Measurements from ENCODE around the gene TMEM198. TPM values are rescaled to one million over a fixed set of nuclear protein-coding genes. Genes with fewer than 3 reads are reported as not detected.

Gene TMEM198
- total RNA-seq, 1 donor = 2.6 TPM

DNA sequence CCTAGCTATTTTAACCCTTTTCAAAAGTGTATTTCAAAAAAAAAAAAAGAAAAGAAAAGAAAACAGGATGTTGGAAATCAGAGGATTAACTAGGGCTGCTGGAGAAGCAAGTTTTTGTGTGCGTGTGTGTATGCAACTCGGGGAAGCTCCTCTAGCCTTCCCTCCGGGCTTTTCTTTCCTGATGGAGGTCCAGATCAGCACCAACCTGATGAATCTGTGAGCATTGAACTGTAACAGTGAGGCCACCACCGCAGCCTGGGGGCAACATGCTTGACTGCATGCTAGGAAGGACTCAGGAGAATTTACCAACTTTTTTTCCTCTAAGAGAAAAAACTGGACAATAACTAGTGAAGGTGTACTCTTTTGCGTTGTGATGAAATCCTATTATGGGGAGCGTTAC is 25.2 kb downstream of the TMEM198 start:
- no peak for DNase-seq (ENCODE audit: low read depth)
- TF ChIP-seq, protein P1, sequence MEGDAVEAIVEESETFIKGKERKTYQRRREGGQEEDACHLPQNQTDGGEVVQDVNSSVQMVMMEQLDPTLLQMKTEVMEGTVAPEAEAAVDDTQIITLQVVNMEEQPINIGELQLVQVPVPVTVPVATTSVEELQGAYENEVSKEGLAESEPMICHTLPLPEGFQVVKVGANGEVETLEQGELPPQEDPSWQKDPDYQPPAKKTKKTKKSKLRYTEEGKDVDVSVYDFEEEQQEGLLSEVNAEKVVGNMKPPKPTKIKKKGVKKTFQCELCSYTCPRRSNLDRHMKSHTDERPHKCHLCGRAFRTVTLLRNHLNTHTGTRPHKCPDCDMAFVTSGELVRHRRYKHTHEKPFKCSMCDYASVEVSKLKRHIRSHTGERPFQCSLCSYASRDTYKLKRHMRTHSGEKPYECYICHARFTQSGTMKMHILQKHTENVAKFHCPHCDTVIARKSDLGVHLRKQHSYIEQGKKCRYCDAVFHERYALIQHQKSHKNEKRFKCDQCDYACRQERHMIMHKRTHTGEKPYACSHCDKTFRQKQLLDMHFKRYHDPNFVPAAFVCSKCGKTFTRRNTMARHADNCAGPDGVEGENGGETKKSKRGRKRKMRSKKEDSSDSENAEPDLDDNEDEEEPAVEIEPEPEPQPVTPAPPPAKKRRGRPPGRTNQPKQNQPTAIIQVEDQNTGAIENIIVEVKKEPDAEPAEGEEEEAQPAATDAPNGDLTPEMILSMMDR (IDR thresholded peaks at IDR 0.05; ENCODE audit: insufficient read depth, low read depth, low read length) = no peak
- H3K4me3 ChIP-seq (ENCODE audit: low read depth, low read length) = no peak overlapping the region

DNA sequence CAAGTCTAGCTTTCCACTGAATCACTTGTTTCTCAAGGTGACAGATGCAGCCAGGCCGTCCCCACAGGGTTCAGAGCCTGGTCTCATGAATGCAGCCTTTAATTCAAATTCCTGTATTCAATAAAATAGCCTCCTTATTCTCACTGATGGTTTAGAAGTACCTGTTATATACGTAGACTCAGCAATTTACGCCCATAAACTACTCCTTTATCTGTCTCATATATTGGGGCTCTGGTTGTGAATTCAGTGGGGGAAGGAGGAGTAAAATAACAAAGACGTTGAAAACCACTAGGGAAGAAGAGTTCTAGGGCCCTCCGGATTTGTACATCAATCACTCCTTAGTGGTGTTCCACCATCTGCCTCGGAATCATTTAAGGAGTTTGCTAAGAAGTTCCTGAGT is 25.8 kb downstream of the TMEM198 start:
- H3K4me3 ChIP-seq (ENCODE audit: low read depth, low read length) = peak overlapping the region; percentile 69
- DNase-seq (ENCODE audit: low read depth) = no peak
- TF ChIP-seq, protein P1 (IDR thresholded peaks at IDR 0.05; ENCODE audit: insufficient read depth, low read depth, low read length) = no peak

DNA sequence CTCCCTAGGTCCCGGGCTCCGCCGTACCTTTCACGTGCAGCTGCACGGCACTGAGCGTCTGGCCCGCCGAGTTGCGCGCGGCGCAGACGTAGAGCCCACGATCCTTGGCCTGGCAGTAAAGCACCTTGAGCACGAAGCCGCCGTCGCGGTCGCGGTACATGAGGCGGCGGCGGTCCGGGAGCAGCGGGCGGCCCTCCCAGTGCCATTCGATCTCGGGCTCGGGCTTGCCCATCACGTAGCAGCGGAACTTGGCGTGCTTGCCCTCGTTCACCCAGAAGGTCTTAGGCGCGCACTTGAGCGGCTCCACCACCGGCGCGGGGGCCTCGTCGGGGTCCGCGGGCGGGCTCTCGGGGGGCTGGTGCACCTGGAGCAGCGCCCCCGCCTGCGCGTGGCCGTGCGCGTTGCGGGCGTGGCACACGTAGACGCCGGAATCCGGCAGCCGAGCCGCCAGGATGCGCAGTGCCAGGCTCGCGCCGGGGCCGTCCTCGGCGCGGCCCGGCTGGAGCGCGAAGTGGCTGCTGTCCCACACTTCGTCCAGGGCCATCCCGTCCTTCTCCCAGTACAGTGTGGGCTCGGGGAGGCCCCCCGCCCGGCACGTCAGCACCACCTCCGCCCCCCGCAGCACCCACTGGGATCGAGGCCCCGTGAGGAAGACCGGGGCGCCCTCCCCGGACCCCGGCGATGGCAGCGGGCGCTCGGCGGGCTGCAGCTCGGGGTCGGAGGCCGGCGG is 26.5 kb downstream of the TMEM198 start:
- TF ChIP-seq, protein P1 (IDR thresholded peaks at IDR 0.05; ENCODE audit: insufficient read depth, low read depth, low read length) = no peak
- peak; percentile 42 for DNase-seq (ENCODE audit: low read depth)
- H3K4me3 ChIP-seq (ENCODE audit: low read depth, low read length) = peak overlapping the region; percentile 69

DNA sequence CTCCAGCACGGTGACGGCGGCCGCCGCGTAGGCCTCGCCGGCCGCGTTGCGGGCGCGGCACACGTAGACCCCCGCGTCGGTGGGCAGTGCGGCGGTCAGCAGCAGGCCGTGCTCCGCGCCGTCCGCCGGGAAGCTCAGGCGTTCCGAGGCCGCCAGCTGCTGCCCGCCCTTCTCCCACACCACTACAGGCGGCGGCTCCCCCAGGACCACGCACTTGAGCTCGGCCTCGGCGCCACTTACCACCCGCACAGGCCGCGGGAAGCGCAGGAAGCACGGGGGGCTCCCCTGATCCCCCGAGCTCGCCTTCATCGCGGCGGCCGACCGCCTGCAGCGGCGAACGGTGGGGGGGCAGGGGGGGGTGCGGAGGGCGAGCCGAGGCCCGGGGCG is 27.1 kb downstream of the TMEM198 start:
- H3K4me3 ChIP-seq (ENCODE audit: low read depth, low read length) = peak overlapping the region; percentile 69
- DNase-seq (ENCODE audit: low read depth) = peak; percentile 33
- TF ChIP-seq, protein P1 (IDR thresholded peaks at IDR 0.05; ENCODE audit: insufficient read depth, low read depth, low read length) = no peak

DNA sequence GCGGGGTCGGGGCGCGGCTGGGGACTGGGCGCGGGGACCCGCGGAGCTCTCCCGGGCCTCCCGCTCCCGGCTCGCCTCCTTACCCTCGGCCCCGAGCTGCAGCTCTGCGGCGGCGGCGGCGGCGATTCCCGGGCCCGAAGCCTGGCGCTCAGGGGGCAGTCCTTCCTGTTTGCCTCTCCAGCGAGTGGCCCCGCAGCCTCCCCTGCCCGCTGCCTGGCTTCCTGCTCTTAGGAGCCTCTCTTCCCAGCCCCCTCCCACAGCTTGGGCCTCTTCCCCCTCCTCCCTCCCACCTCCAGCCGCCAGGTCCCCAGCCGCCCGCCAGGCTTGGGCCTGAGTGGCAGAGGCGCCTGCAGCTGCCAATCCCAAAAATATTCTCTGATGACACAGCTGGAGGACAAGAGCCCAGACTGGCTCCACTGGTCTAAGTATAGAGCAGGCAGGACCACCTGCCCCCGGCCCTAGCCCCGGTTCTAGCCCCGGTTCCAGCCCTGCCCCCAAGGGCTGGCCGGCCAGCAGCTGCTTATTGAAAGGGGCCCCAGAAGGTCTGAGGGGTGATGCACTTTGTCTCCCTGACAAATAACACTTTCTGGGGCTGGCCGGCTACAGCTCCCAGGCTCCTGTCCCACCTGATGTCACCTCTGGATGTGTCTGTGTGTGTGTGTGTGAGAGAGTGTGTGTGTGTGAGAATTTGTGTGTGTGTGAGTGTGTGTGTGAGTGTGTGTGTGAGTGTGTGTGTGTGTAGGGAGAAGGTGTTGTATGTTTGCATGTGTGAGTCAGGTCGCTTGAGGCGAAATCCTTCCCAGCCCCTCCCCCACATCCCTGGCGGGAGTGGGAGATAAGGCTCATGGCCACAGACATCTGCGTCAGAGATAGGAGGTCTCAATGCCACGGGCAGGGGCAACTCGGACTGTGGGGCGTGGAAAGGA is 27.7 kb downstream of the TMEM198 start, which contains the start of gene OBSL1:
TSS of gene OBSL1 (minus strand) at position 229 of the 926 bp plus-strand sequence. CDS start 307 bp downstream, outside the sequence.
- H3K4me3 ChIP-seq (ENCODE audit: low read depth, low read length) = peak within 1 kb of the TSS; percentile 69
- DNase-seq (ENCODE audit: low read depth) = peak; percentile 85
- TF ChIP-seq, protein P1 (IDR thresholded peaks at IDR 0.05; ENCODE audit: insufficient read depth, low read depth, low read length) = no peak

DNA sequence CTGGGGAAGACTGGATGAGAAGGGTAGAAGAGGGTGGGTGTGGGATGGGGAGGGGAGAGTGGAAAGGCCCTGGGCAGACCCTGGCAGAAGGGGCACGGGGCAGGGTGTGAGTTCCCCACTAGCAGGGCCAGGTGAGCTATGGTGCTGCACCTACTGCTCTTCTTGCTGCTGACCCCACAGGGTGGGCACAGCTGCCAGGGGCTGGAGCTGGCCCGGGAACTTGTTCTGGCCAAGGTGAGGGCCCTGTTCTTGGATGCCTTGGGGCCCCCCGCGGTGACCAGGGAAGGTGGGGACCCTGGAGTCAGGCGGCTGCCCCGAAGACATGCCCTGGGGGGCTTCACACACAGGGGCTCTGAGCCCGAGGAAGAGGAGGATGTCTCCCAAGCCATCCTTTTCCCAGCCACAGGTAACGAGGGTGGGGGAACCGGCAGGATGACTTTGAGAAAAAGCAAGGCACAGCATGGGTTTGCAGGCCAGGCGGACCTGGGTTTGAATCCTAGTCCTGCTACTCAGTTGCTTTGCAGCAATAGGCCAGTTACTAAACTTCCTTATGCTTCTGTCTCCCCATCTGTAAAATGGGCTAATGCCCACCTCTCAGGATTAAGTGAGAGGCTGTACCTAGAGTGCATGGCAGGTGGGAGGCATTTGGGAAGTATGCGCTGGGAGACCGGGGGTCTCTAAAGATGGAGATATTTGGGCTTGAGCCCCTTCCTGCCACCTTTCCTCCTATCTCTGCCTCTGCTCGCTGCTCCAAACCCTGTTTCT is 28.6 kb downstream of the TMEM198 start, which contains the start of gene INHA:
TSS of gene INHA (plus strand) at position 74 of the 765 bp plus-strand sequence. CDS start at position 139, 65 bp downstream.
- peak within 1 kb of the TSS; percentile 69 for H3K4me3 ChIP-seq (ENCODE audit: low read depth, low read length)
- TF ChIP-seq, protein P1 (IDR thresholded peaks at IDR 0.05; ENCODE audit: insufficient read depth, low read depth, low read length) = no peak
- DNase-seq (ENCODE audit: low read depth) = no peak
